Endothelial cell (in vitro differentiated cells): Measurements from ENCODE around the gene SRSF6. TPM values are rescaled to one million over a fixed set of nuclear protein-coding genes. Genes with fewer than 3 reads are reported as not detected.
"Not testable (repeated sequence)": the region's sequence is repeated elsewhere in the genome, so short reads cannot be mapped to it uniquely, and the experiment has no call there.

ENCODE experiments used
- DNase-seq: peaks from one replicate; pipeline ENCODE4 v3.0.0; 2021; ENCODE audit warnings: low spot score
- H3K27ac Mint-ChIP-seq: one replicate; pipeline ENCODE4 v1.8.0; 2021; ENCODE audit warnings: mixed read lengths, inconsistent platforms; ENCODE audit not compliant: unreplicated experiment
- H3K27me3 Mint-ChIP-seq: one replicate; pipeline ENCODE4 v1.8.0; 2021; ENCODE audit warnings: mild to moderate bottlenecking, moderate library complexity, mixed read lengths, inconsistent platforms; ENCODE audit not compliant: unreplicated experiment
- H3K36me3 Mint-ChIP-seq: one replicate; pipeline ENCODE4 v1.8.0; 2021; ENCODE audit warnings: mild to moderate bottlenecking, low read depth, mixed read lengths, inconsistent platforms; ENCODE audit not compliant: unreplicated experiment
- H3K4me1 Mint-ChIP-seq: one replicate; pipeline ENCODE4 v1.8.0; 2021; ENCODE audit warnings: mild to moderate bottlenecking, mixed read lengths, inconsistent platforms; ENCODE audit not compliant: unreplicated experiment
- H3K4me3 Mint-ChIP-seq: one replicate; pipeline ENCODE4 v1.8.0; 2021; ENCODE audit warnings: mild to moderate bottlenecking, mixed read lengths, inconsistent platforms; ENCODE audit not compliant: unreplicated experiment
- H3K9me3 Mint-ChIP-seq: one replicate; pipeline ENCODE4 v1.8.0; 2021; ENCODE audit warnings: mixed read lengths, inconsistent platforms; ENCODE audit not compliant: unreplicated experiment
- CTCF ChIP-seq: fragments of 200-600 bp; sonication (generic); IDR thresholded peaks from one replicate; pipeline ENCODE4 v1.5.0; 2021; ENCODE audit warnings: antibody characterized with exemption; ENCODE audit not compliant: unreplicated experiment
- total RNA-seq: library from RNA; stranded (reverse); fragmentation: NEBNext Ultra II Directional; extraction: Animal tissue kit (Norgen Biotek cat#: 25700); gene quantifications from one replicate; pipeline ENCODE4 v1.2.1, GENCODE V29; 2021; ENCODE audit not compliant: unreplicated experiment

Gene SRSF6
- total RNA-seq, 1 donor from 2014 or later = 157 TPM

GRCh38 chr20:43477193-43477592 lies 19.5 kb downstream of the SRSF6 start:
- Mint-ChIP-seq H3K27ac (no peak overlapping the region), H3K4me1 (peaks cover 14% of the 10 kb centered on the region), H3K4me3 (no peak overlapping the region), H3K27me3 (no peaks in the 10 kb centered on the region), H3K36me3 (no peaks in the 10 kb centered on the region), H3K9me3 (no peaks in the 10 kb centered on the region)
- DNase-seq = no peak
- TF ChIP-seq CTCF = no peak

DNA sequence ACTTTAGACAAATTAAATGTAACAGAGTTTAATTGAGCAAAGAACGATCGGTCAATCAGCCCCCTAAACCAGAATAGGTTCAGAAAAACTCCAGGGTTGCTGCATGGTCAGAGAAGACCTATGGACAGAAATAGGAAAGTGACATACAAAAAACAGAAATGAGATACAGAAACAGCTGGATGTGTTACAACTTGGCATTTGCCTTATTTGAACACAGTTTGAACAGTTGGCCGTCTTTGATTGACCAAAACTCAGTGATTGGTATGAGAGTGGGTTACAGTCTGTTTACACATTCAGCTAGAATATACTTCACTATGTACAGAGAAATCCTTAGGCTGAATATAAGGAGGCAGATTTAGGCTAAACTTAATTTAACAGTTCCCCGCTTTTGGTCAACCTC lies 19.9 kb downstream of the SRSF6 start:
- H3K4me1 Mint-ChIP-seq = peaks cover 11% of the 10 kb centered on the region
- H3K27me3 Mint-ChIP-seq = no peaks in the 10 kb centered on the region
- DNase-seq = no peak
- TF ChIP-seq CTCF = no peak
- no peak overlapping the region for H3K27ac Mint-ChIP-seq
- no peaks in the 10 kb centered on the region for H3K9me3 Mint-ChIP-seq
- H3K36me3 Mint-ChIP-seq = no peaks in the 10 kb centered on the region
- no peak overlapping the region for H3K4me3 Mint-ChIP-seq

GRCh38 chr20:43490038-43490437 lies 32.3 kb downstream of the SRSF6 start:
- no peak for DNase-seq
- H3K9me3 Mint-ChIP-seq = no peaks in the 10 kb centered on the region
- peaks cover 5% of the 10 kb centered on the region for H3K36me3 Mint-ChIP-seq
- TF ChIP-seq CTCF = no peak
- no peak overlapping the region for H3K4me3 Mint-ChIP-seq
- no peak overlapping the region for H3K27ac Mint-ChIP-seq
- H3K4me1 Mint-ChIP-seq = no peaks in the 10 kb centered on the region
- H3K27me3 Mint-ChIP-seq = no peaks in the 10 kb centered on the region

GRCh38 chr20:43492101-43492500 lies 34.4 kb downstream of the SRSF6 start:
- H3K36me3 Mint-ChIP-seq = peaks cover 5% of the 10 kb centered on the region
- H3K27me3 Mint-ChIP-seq = no peaks in the 10 kb centered on the region
- DNase-seq = no peak
- TF ChIP-seq CTCF = no peak
- no peak overlapping the region for H3K4me3 Mint-ChIP-seq
- H3K9me3 Mint-ChIP-seq = no peaks in the 10 kb centered on the region
- H3K27ac Mint-ChIP-seq = no peak overlapping the region
- H3K4me1 Mint-ChIP-seq = no peaks in the 10 kb centered on the region

GRCh38 chr20:43495388-43495787 lies 37.7 kb downstream of the SRSF6 start:
- Mint-ChIP-seq H3K36me3 (no peaks in the 10 kb centered on the region), H3K4me3 (no peak overlapping the region), H3K9me3 (no peaks in the 10 kb centered on the region), H3K27ac (no peak overlapping the region), H3K4me1 (no peaks in the 10 kb centered on the region), H3K27me3 (no peaks in the 10 kb centered on the region)
- no peak for DNase-seq
- TF ChIP-seq CTCF = no peak

DNA sequence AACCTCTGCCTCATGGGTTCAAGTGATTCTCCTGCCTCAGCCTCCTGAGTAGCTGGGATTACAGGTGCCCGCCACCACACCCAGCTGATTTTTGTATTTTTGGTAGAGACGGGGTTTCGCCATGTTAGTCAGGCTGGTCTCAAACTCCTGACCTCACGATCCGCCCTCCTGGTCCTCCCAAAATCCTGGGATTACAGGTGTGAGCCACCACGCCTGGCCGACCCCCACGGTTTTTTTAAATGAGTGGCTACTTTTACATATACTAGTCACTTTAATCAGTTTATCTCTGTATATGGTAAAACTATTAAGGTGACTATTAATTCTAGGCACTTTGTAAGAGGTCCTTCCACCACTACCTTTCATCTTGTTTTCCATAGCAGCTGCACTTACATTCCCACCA lies 44.3 kb downstream of the SRSF6 start:
- not testable (repeated sequence) for H3K36me3 Mint-ChIP-seq, H3K4me3 Mint-ChIP-seq, H3K27me3 Mint-ChIP-seq, H3K9me3 Mint-ChIP-seq, H3K27ac Mint-ChIP-seq, H3K4me1 Mint-ChIP-seq, DNase-seq
